Measurements from ENCODE around the gene MEGF8. TPM values are rescaled to one million over a fixed set of nuclear protein-coding genes. Genes with fewer than 3 reads are reported as not detected.

MEGF8 gene
- total and polyA plus RNA-seq, 10 of the 15 experiments (the other 5 are each of a cell fraction or from before 2014, with no cell fraction given), result 0.43 to 12.8 (median 2.7) TPM

GRCh38 chr19:42283188-42284065 is 42.0 kb upstream of the MEGF8 start (continued):
- peak; percentile 83 for TF ChIP-seq NKRF (conservative IDR thresholded peaks at IDR 0.05)

GRCh38 chr19:42284066-42284501 is 41.4 kb upstream of the MEGF8 start:
- ChIA-PET SMC1A (ENCODE audit: uncharacterized antibody, unreplicated experiment) (no interaction called here), RAD21 (ENCODE audit: unreplicated experiment) (interaction anchor here (1.0 to 1.4 kb wide), 2 partner anchors 41 to 154 kb away, joined by 3 to 5 read pairs; no protein-coding TSS in a partner anchor), CTCF (interaction anchor here (0.9 to 1.6 kb wide), 2 partner anchors 12 to 38 kb away, joined by 3 to 7 read pairs; no protein-coding TSS in a partner anchor), POLR2A (interaction anchor here (0.5 to 1.6 kb wide), 4 partner anchors 14 to 1020 kb away, joined by 3 to 6 read pairs (median 5); partner anchors contain the start of gene HNRNPUL1)
- no peak for FAIRE-seq
- Histone ChIP-seq H3K27ac (ENCODE audit: control insufficient read depth, insufficient read depth) (peak overlapping the region; percentile 78), H3K9me3 (replicated peaks; ENCODE audit: control insufficient read depth, insufficient read depth, low read length) (no peaks in the 10 kb centered on the region), H3K4me3 (no peak overlapping the region; the same call in 1 of the 2 replicates), H3K9ac (ENCODE audit: control insufficient read depth, insufficient read depth, low read length) (peak overlapping the region; percentile 40; the same call in 1 of the 2 replicates), H3K27me3 (replicated peaks in 1 of 2; ENCODE audit: control insufficient read depth in 2 of 2, insufficient read depth in 2 of 2, low read length in 1 of 2) (no peaks in the 10 kb centered on the region), H3K4me2 (ENCODE audit: control insufficient read depth, insufficient read depth) (no peak overlapping the region), H3K4me1 (ENCODE audit: control insufficient read depth, insufficient read depth, low read length) (peaks cover 44% of the 10 kb centered on the region), H4K20me1 (ENCODE audit: control insufficient read depth, insufficient read depth) (no peaks in the 10 kb centered on the region; the same call in 1 of the 2 replicates), H2AFZ (ENCODE audit: control insufficient read depth, low read depth, low read length) (0 out of 2 replicates have a peak overlapping the region, but pooled peaks have one; percentile 30), H3K79me2 (ENCODE audit: control insufficient read depth, insufficient read depth, low read length) (peaks cover 35% of the 10 kb centered on the region), H3K36me3 (ENCODE audit: control insufficient read depth in 2 of 2, insufficient read depth in 2 of 2, low read length in 1 of 2) (peaks cover 9% of the 10 kb centered on the region in 2 experiments)
- BruUV-seq (replicated peaks), result no TSS peak
- intact Hi-C loops (cut with micrococcal nuclease; ENCODE audit: unreplicated experiment) (loop anchor here (5.0 kb wide), 3 partner anchors 87 to 177 kb away; partner anchors contain the start of gene POU2F2), in situ Hi-C loops (cut with MboI) (no loop called here)
- no peak for ATAC-seq
- WGBS (ENCODE audit: insufficient coverage, insufficient replicate concordance, low lambda C conversion rate, missing lambda C conversion rate), result 0% methylated on average over 10 of the region's 76 CpGs
- DNase-seq (ENCODE audit: low read depth, low spot score), result no peak
- peak; percentile 32; the same call in 1 of the 2 replicates for TF ChIP-seq RB1 (IDR thresholded peaks at IDR 0.05; ENCODE audit: borderline replicate concordance)
- peak; percentile 12; the same call in 1 of the 2 replicates for TF ChIP-seq NR2F1 (conservative IDR thresholded peaks at IDR 0.05)
- TF ChIP-seq EGR1 (IDR thresholded peaks at IDR 0.05; ENCODE audit: borderline replicate concordance in 1 of 2, low read depth in 2 of 2, low read length in 2 of 2), result peak in 1 of 2 experiments; percentile 84; a peak in 1 of 3 replicates
- TF ChIP-seq USF1 (IDR thresholded peaks at IDR 0.05; ENCODE audit: borderline replicate concordance, extremely low read length, insufficient read depth, low read depth, low read length), result peak; percentile 22
- peak; percentile 64 to 90; a peak in 3 of 4 replicates for TF ChIP-seq BHLHE40 (IDR thresholded peaks at IDR 0.05; ENCODE audit: borderline replicate concordance in 1 of 2, low read depth in 2 of 2, low read length in 1 of 2)
- 0 out of 4 replicates have a peak, but pooled peaks of 1 of the 2 experiments have one; percentile 7 for TF ChIP-seq SRF (IDR thresholded peaks at IDR 0.05; ENCODE audit: low read depth in 2 of 2, low read length in 2 of 2)
- no peak for TF ChIP-seq SIN3A (IDR thresholded peaks at IDR 0.05; ENCODE audit: low read depth, low read length)
- TF ChIP-seq CREB1 (IDR thresholded peaks at IDR 0.05; ENCODE audit: low read depth), result 0 out of 2 replicates have a peak, but pooled peaks have one; percentile 36
- TF ChIP-seq NKRF (conservative IDR thresholded peaks at IDR 0.05), result peak; percentile 39
- TF ChIP-seq RBBP5 (conservative IDR thresholded peaks at IDR 0.05), result no peak
- TF ChIP-seq ESRRA (IDR thresholded peaks at IDR 0.05; ENCODE audit: low read length), result no peak
- peak; percentile 83 for TF ChIP-seq SMARCA5 (IDR thresholded peaks at IDR 0.05)
- TF ChIP-seq IKZF1 (conservative IDR thresholded peaks at IDR 0.05), result 0 out of 2 replicates have a peak, but pooled peaks have one; percentile 17
- TF ChIP-seq NRF1 (conservative IDR thresholded peaks at IDR 0.05; ENCODE audit: low read depth, low read length), result peak; percentile 36; the same call in 1 of the 2 replicates
- TF ChIP-seq LARP7 (IDR thresholded peaks at IDR 0.05), result peak; percentile 73

Data from GM12878 (cell line).